ENCODE data around the gene PARD6B. TPM values are rescaled to one million over a fixed set of nuclear protein-coding genes. Genes with fewer than 3 reads are reported as not detected.
A peak's percentile ranks its signal among the peaks of the same experiment; 100 is the strongest.

Gene PARD6B
- total RNA-seq, 1 donor from 2014 or later: 27.0 TPM

GRCh38 chr20:50724112-50724725 is 7.2 kb upstream of the PARD6B start:
- no peak for DNase-seq (ENCODE audit: low spot score)

- DNase-seq (ENCODE audit: low spot score): peak; percentile 55
These were observed 6.3 kb upstream of the PARD6B start for GRCh38 chr20:50724851-50725723.

- no peak for DNase-seq (ENCODE audit: low spot score)
These were observed 5.7 kb upstream of the PARD6B start for GRCh38 chr20:50725724-50726005.

- DNase-seq (ENCODE audit: low spot score): no peak
These were observed 4.2 kb upstream of the PARD6B start for GRCh38 chr20:50726955-50727791.

GRCh38 chr20:50727792-50728485 is 3.4 kb upstream of the PARD6B start:
- no peak for DNase-seq (ENCODE audit: low spot score)

GRCh38 chr20:50728486-50728980 is 2.8 kb upstream of the PARD6B start:
- DNase-seq (ENCODE audit: low spot score): no peak

GRCh38 chr20:50728981-50729874 is 2.2 kb upstream of the PARD6B start:
- DNase-seq (ENCODE audit: low spot score): peak; percentile 78

- peak; percentile 42 for DNase-seq (ENCODE audit: low spot score)
These were observed 1.2 kb upstream of the PARD6B start for GRCh38 chr20:50729901-50730764.

- DNase-seq (ENCODE audit: low spot score): no peak
These were observed 670 bp upstream of the PARD6B start for GRCh38 chr20:50730765-50731054.

- peak; percentile 44 for DNase-seq (ENCODE audit: low spot score)
These were observed 730 bp downstream of the PARD6B start for GRCh38 chr20:50731930-50732690.

- no peak for DNase-seq (ENCODE audit: low spot score)
These were observed 2.4 kb downstream of the PARD6B start for GRCh38 chr20:50733644-50734349.

GRCh38 chr20:50734730-50735679 is 3.6 kb downstream of the PARD6B start:
- peak; percentile 31 for DNase-seq (ENCODE audit: low spot score)

GRCh38 chr20:50735813-50736212 is 4.4 kb downstream of the PARD6B start:
- no peak for DNase-seq (ENCODE audit: low spot score)

GRCh38 chr20:50737352-50737751 is 6.0 kb downstream of the PARD6B start:
- DNase-seq (ENCODE audit: low spot score): peak; percentile 22

GRCh38 chr20:50743087-50743486 is 11.7 kb downstream of the PARD6B start:
- DNase-seq (ENCODE audit: low spot score): no peak

GRCh38 chr20:50744143-50744792 is 12.9 kb downstream of the PARD6B start:
- DNase-seq (ENCODE audit: low spot score): peak; percentile 61

GRCh38 chr20:50745634-50746137 is 14.3 kb downstream of the PARD6B start:
- no peak for DNase-seq (ENCODE audit: low spot score)
